B cell (primary cell): ENCODE measurements around the gene MAGEH1. TPM values are rescaled to one million over a fixed set of nuclear protein-coding genes. Genes with fewer than 3 reads are reported as not detected.

ENCODE experiments used
- ATAC-seq: fragments of 200-7000 bp; cut with Tn5 transposase; one replicate; pipeline ENCODE4 v1.10.0; 2021; ENCODE audit warnings: low read depth, mild to moderate bottlenecking, moderate number of reproducible peaks, moderate library complexity
- CTCF ChIA-PET: fragments of 350-600 bp; sonication (Branson Sonifier 250); formaldehyde crosslinking; loops from one replicate; lab custom pipeline; 2021; ENCODE audit warnings: antibody characterized with exemption, inconsistent platforms; lab: Charles Lee
- POLR2A ChIA-PET: fragments of 350-600 bp; sonication (Branson Sonifier 250); formaldehyde crosslinking; loops from one replicate; lab custom pipeline; 2021; ENCODE audit warnings: antibody characterized with exemption; lab: Charles Lee
- DNase-seq: peaks from one replicate; pipeline ENCODE4 v3.0.0; 2013
- H2AFZ ChIP-seq: 2 replicates; pipeline ENCODE4 v1.6.1; 2012; ENCODE audit warnings: mild to moderate bottlenecking, low read depth, low read length; ENCODE audit not compliant: insufficient read depth, poor library complexity, severe bottlenecking
- H3K27ac ChIP-seq, 2 donors: 1 replicate in 1 of 2; 2 replicates in 1 of 2; pipeline ENCODE4 v1.5.1; 2012 to 2013; ENCODE audit warnings: low read length in 2 of 2, mild to moderate bottlenecking in 2 of 2, moderate library complexity in 1 of 2
- H3K27me3 ChIP-seq, 4 experiments: fragments of 200-600 bp in 1 of 4; sonication (generic) in 1 of 4; replicated peaks in 1 of 4; 1 replicate in 2 of 4; 2 replicates in 2 of 4; pipeline versions ENCODE4 v1.6.1 to v1.7.0; 2013 to 2016; ENCODE audit warnings: low read length in 3 of 4, mild to moderate bottlenecking in 2 of 4, mixed read lengths in 1 of 4, moderate library complexity in 1 of 4; ENCODE audit not compliant: insufficient read depth in 4 of 4, control insufficient read depth in 3 of 4; ENCODE audit errors: control extremely low read depth in 1 of 4
- H3K36me3 ChIP-seq, 2 experiments: replicated peaks in 1 of 2; 1 replicate in 1 of 2; 2 replicates in 1 of 2; pipeline versions ENCODE4 v1.6.1 to v1.7.1; 2013; ENCODE audit warnings: low read length in 1 of 2; ENCODE audit not compliant: insufficient read depth in 2 of 2, control insufficient read depth in 1 of 2; ENCODE audit errors: control extremely low read depth in 1 of 2, extremely low read depth in 1 of 2
- H3K4me1 ChIP-seq, 2 donors: fragments of 200-600 bp in 1 of 2; sonication (generic) in 1 of 2; 1 replicate in 1 of 2; 2 replicates in 1 of 2; pipeline versions ENCODE4 v1.5.1 to v1.6.1; 2013 to 2017; ENCODE audit warnings: low read length in 2 of 2; ENCODE audit not compliant: control insufficient read depth in 2 of 2, insufficient read depth in 2 of 2
- H3K4me2 ChIP-seq: replicated peaks from 2 replicates; pipeline ENCODE3; 2012; ENCODE audit warnings: mild to moderate bottlenecking, low read depth, low read length; ENCODE audit not compliant: poor library complexity, severe bottlenecking
- H3K4me3 ChIP-seq, 5 experiments: fragments of 200-600 bp in 1 of 5; sonication (generic) in 1 of 5; 1 replicate in 3 of 5; 2 replicates in 2 of 5; pipeline versions ENCODE4 v1.5.1 to v1.7.0; 2011 to 2016; ENCODE audit warnings: low read length in 4 of 5, mild to moderate bottlenecking in 4 of 5, low read depth in 2 of 5, control low read depth in 1 of 5, moderate library complexity in 1 of 5; ENCODE audit not compliant: insufficient read depth in 1 of 5; ENCODE audit errors: control extremely low read depth in 1 of 5, extremely low read depth in 1 of 5
- H3K79me2 ChIP-seq: fragments of 200-600 bp; sonication (generic); one replicate; pipeline ENCODE4 v1.6.0; 2016; ENCODE audit warnings: low read length; ENCODE audit not compliant: control insufficient read depth, insufficient read depth
- H3K9ac ChIP-seq: fragments of 200-600 bp; sonication (generic); 2 replicates; pipeline ENCODE4 v1.6.1; 2017; ENCODE audit warnings: mild to moderate bottlenecking, low read length, moderate library complexity
- H3K9me3 ChIP-seq, 3 donors: one replicate each; pipeline versions ENCODE4 v1.6.1 to v1.7.1; 2013; ENCODE audit warnings: low read length in 2 of 3; ENCODE audit not compliant: control insufficient read depth in 2 of 3, insufficient read depth in 1 of 3; ENCODE audit errors: control extremely low read depth in 1 of 3
- H4K20me1 ChIP-seq: 2 replicates; pipeline ENCODE4 v1.6.0; 2012; ENCODE audit warnings: mild to moderate bottlenecking, low read length; ENCODE audit not compliant: insufficient read depth, control insufficient read depth, poor library complexity, severe bottlenecking
- H3K27ac Mint-ChIP-seq: one replicate; pipeline ENCODE4 v1.8.0; 2021; ENCODE audit warnings: mixed read lengths
- H3K27me3 Mint-ChIP-seq: one replicate; pipeline ENCODE4 v1.8.0; 2021; ENCODE audit warnings: mixed read lengths
- H3K4me1 Mint-ChIP-seq: one replicate; pipeline ENCODE4 v1.8.0; 2021; ENCODE audit warnings: mixed read lengths
- H3K4me3 Mint-ChIP-seq: one replicate; pipeline ENCODE4 v1.8.0; 2021; ENCODE audit warnings: mixed read lengths
- H3K9me3 Mint-ChIP-seq: one replicate; pipeline ENCODE4 v1.8.0; 2022; ENCODE audit warnings: mixed read lengths; ENCODE audit not compliant: insufficient read depth
- CTCF ChIP-seq: fragments of 200-600 bp; IDR thresholded peaks from one replicate; pipeline ENCODE4 v1.8.0; 2022; ENCODE audit warnings: antibody characterized with exemption, mild to moderate bottlenecking
- EZH2 ChIP-seq: IDR thresholded peaks from 2 replicates; pipeline ENCODE4 v1.6.1; 2012; ENCODE audit warnings: borderline replicate concordance, low read depth, mild to moderate bottlenecking, moderate library complexity, low read length; ENCODE audit not compliant: insufficient read depth, poor library complexity, severe bottlenecking
- WGBS: methylation state at CpG from one replicate; pipeline ENCODE4 v1.1.5; 2013; ENCODE audit warnings: missing lambda C conversion rate; ENCODE audit not compliant: insufficient coverage; 5-methylcytosine and 5-hydroxymethylcytosine counted together
- intact Hi-C: fragments of 100-400 bp; cut with micrococcal nuclease; formaldehyde crosslinking; loops from one replicate; pipeline ENCODE4 v1.10.0; 2022
- polyA plus RNA-seq: library from polyadenylated mRNA; depleted of rRNA; stranded (reverse); fragments of >200 nt; gene quantifications from 2 replicates; pipeline ENCODE4 v1.2.3, GENCODE V29; 2012
- small RNA-seq: library from RNA; depleted of rRNA; stranded (forward); fragments of <200 nt; gene quantifications from one replicate; pipeline ENCODE3, GENCODE V24; 2012; ENCODE audit warnings: low replicate concordance, low read depth; ENCODE audit not compliant: insufficient read length
- total RNA-seq, 2 donors: library from RNA; stranded (reverse); fragments of 120-200 nt in 1 of 2; gene quantifications; 1 replicate in 1 of 2; 2 replicates in 1 of 2; pipeline versions ENCODE4 v1.2.3 to v1.2.4, GENCODE V29; 2013 to 2022

MAGEH1 gene
- total and polyA plus RNA-seq, 2 donors (not counting 1 experiment from before 2014, with no cell fraction given): 10.2 to 13.6 TPM

GRCh38 chrX:55490974-55491373, 39.0 kb downstream of the MAGEH1 start:
- DNase-seq (no peak), ATAC-seq (no peak)
- Mint-ChIP-seq H3K27ac (no peak overlapping the region), H3K9me3 (no peaks in the 10 kb centered on the region), H3K4me3 (peak overlapping the region; percentile 97), H3K27me3 (no peaks in the 10 kb centered on the region), H3K4me1 (peaks cover 13% of the 10 kb centered on the region)
- POLR2A ChIA-PET: no interaction called here
- Histone ChIP-seq H3K36me3 (no peaks in the 10 kb centered on the region), H2AFZ (no peak overlapping the region), H3K9ac (no peak overlapping the region), H3K4me3 (no peak overlapping the region), H3K4me2 (no peak overlapping the region), H3K79me2 (no peaks in the 10 kb centered on the region), H3K9me3 (no peaks in the 10 kb centered on the region), H3K27me3 (no peaks in the 10 kb centered on the region), H3K27ac (no peak overlapping the region), H4K20me1 (no peaks in the 10 kb centered on the region), H3K4me1 (peaks cover 3 to 11% of the 10 kb centered on the region in 2 donors)
- intact Hi-C loops: no loop called here
- TF ChIP-seq CTCF (no peak), EZH2 (no peak)
- CTCF ChIA-PET: no interaction called here
- WGBS: no CpG with 5 or more reads among the region's 4 CpGs

Small RNA genes within 50 kb of the gene (small RNA-seq; reads per million reads assigned to genes)
- gene MIR4536-2: not detected

Other genes starting within 250 kb of the MAGEH1 start
- gene PAGE5, start 231.8 kb upstream of the MAGEH1 start, total RNA-seq: not detected in 2 replicates
- not detected in 2 replicates for gene PAGE5, start 231.8 kb upstream of the MAGEH1 start, polyA plus RNA-seq
- gene PAGE3, start 187.2 kb upstream of the MAGEH1 start, total RNA-seq: not detected in 2 replicates
- gene PAGE3, start 187.2 kb upstream of the MAGEH1 start, polyA plus RNA-seq: not detected in 2 replicates
- 3.2 and 4.8 TPM in 2 replicates for gene USP51, start 37.7 kb downstream of the MAGEH1 start, total RNA-seq
- gene USP51, start 37.7 kb downstream of the MAGEH1 start, polyA plus RNA-seq: 0.91 and 1.6 TPM in 2 replicates
- gene FOXR2, start 171.3 kb downstream of the MAGEH1 start, total RNA-seq: not detected in 2 replicates
- not detected in 2 replicates for gene FOXR2, start 171.3 kb downstream of the MAGEH1 start, polyA plus RNA-seq